Measurements from ENCODE around the gene DTNBP1.

DNA sequence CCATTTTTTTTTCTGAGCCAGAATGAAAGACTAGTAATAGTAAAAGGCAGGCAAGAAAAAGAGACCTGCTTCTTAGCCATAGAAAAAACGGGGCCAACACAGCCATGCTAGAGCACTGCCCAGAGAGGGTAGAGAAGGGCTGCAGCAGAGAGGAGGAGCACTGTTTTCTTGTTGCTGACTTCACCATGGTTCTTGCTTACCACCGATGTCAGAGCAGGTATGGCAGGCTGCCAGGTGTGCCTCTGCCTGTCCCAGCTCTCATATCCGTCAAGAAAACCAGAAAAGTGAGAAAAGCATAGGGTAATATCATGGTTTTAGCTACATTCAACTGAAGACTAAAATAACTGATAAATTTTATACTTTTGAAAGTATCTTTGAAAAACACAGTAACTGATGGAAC lies 60.7 kb downstream of the DTNBP1 start:
- TF ChIP-seq EZH2 (IDR thresholded peaks at IDR 0.05; ENCODE audit: insufficient read depth, poor library complexity, severe bottlenecking) (no peak), EZH2phosphoT487 (IDR thresholded peaks at IDR 0.05; ENCODE audit: insufficient read depth, low read depth) (no peak)

All from GM23248 (cell line).